T47D (cell line): ENCODE results near the gene THOC5.
A peak's percentile ranks its signal among the peaks of the same experiment; 100 is the strongest.

Source experiments
- DNase-seq, 2 experiments: peaks; one replicate each; pipeline versions ENCODE4 v3.0.0 to v3.0.0-alpha.2; 2011 to 2012; ENCODE audit warnings: low read depth in 1 of 2, low spot score in 1 of 2
- JUND ChIP-seq: IDR thresholded peaks from 2 replicates; pipeline ENCODE4 v1.6.1; 2012; ENCODE audit warnings: low read depth
- in situ Hi-C: cut with HindIII; loops from 2 replicates; pipeline ENCODE4 v1.10.0; 2016; ENCODE audit warnings: low sequenced_read_pairs, low pct_unique_long_range_greater_than_20kb

Gene THOC5

DNA sequence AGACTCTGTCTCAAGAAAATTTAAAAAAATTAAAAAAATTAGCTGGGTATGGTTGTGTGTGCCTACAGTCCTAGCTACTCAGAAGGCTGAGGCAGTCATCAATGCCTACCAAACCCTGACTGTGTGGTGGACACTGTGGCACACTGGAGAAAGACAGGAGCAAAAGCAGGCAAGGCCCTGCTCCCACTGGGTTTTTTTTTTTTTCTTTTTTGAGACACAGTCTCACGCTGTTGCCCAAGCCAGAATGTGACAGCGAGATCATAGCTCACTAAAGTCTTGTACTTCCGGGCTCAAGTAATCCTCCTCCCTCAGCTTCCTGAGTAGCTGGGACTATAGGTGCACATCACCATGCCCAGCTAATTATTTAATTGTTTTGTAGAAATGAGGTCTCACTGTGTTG lies 68.9 kb downstream of the THOC5 start:
- no peak for TF ChIP-seq JUND
- DNase-seq: no peak
- in situ Hi-C loops: no loop called here

DNA sequence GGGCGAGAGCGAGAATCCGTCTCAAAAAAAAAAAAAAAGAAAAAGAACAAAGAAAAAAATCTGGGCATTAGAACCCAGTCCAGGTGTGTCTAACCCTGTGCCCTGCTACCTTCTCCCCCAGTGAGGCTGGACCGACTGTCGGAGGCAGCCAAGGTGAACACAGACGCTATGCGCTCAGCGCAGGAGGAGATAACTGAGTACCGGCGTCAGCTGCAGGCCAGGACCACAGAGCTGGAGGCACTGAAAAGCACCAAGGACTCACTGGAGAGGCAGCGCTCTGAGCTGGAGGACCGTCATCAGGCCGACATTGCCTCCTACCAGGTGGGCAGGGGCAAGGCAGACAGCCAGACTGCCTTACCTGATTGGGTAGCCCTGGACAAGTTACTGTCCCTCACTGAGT lies 70.3 kb downstream of the THOC5 start:
- TF ChIP-seq JUND: no peak
- DNase-seq: no peak
- in situ Hi-C loops: no loop called here

DNA sequence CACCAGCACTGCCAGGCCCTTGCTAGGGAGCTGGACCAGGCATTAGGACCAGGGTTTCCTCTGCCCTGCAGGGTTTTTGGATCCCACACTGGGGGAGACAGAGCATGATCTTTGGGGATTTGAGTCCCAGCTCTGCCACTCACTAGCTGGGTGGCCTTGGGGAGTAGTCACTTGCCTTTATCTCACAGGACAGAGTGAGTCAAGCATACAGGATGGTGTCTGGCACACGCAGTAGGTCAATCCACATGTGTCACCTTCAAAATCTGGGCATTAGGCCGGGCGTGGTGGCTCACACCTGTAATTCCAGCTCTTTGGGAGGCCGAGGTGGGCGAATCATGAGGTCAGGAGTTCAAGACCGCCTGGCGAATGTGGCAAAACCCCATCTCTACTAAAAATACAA lies 70.8 kb downstream of the THOC5 start:
- DNase-seq: no peak
- TF ChIP-seq JUND: no peak
- in situ Hi-C loops: no loop called here

DNA sequence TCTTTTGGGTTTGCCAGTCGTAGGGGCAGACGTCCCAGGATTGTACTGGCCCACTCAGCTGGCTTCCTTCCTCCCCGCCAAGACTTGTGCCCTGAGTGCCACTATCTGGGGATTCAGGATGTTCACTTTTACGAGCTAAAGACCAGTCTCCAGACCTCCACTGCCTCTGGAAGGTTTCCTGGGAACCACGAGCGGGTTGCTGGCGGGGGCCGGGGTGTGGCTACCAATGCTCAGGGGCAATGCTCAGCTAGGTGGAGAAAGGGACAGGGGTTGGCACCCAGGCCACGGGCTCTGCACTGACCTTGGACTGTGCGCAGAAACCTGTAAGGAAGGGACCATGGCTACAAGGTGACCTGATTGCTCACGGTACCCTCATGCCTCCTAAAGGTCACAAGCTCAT lies 71.3 kb downstream of the THOC5 start:
- in situ Hi-C loops: no loop called here

DNA sequence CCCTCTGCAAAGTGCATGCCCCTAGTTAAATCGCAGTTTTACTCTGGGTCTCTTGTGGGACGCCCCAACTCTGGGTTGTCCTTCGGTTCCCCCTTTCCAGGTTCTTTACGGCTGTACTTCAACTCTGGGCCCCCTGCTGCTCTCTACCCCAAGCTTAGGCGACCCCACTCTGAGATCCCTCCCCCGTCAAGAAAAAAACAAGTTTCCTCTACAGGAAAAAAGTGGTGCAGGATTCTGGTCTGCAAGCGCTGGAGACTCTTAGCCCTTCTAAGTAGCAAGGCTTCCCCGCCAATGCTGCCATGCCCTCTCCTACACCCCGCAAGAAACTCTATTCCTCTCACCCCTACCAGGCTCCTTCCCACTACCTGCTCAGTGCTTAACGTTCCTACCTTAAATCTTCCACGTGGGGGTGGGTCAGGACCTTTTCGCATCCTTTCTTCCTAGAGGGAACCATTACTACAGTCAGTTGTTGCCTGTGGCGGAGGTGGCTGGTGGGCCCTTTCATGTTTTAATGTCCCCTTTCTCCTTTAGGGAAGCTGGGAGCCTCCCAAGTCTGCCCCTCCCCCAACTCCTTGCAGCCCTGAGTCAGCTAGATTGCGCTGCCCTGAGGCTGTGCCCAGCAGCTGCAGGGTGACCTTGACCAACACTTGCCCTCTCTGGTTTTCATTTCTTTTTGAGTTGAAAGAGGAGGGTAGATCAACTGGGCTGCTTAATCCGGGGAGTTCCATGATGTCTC lies 72.1 kb downstream of the THOC5 start:
- DNase-seq: no peak
- TF ChIP-seq JUND: no peak
- in situ Hi-C loops: no loop called here

More for the DNA sequence above, 71.3 kb downstream of the THOC5 start:
- no peak for DNase-seq
- no peak for TF ChIP-seq JUND

DNA sequence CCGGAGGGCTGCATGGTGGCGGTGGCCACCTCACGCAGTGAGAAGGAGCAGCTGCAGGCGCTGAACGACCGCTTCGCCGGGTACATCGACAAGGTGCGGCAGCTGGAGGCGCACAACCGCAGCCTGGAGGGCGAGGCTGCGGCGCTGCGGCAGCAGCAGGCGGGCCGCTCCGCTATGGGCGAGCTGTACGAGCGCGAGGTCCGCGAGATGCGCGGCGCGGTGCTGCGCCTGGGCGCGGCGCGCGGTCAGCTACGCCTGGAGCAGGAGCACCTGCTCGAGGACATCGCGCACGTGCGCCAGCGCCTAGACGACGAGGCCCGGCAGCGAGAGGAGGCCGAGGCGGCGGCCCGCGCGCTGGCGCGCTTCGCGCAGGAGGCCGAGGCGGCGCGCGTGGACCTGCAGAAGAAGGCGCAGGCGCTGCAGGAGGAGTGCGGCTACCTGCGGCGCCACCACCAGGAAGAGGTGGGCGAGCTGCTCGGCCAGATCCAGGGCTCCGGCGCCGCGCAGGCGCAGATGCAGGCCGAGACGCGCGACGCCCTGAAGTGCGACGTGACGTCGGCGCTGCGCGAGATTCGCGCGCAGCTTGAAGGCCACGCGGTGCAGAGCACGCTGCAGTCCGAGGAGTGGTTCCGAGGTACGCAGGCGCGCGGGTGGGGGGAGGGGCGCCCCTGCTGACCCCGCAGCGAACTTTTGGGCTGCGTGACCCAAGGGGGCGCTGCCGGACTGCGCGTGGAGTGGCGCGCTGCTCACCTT lies 72.9 kb downstream of the THOC5 start:
- DNase-seq: no peak
- TF ChIP-seq JUND: no peak
- in situ Hi-C loops: no loop called here

DNA sequence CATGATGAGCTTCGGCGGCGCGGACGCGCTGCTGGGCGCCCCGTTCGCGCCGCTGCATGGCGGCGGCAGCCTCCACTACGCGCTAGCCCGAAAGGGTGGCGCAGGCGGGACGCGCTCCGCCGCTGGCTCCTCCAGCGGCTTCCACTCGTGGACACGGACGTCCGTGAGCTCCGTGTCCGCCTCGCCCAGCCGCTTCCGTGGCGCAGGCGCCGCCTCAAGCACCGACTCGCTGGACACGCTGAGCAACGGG lies 73.4 kb downstream of the THOC5 start:
- in situ Hi-C loops: no loop called here

DNA sequence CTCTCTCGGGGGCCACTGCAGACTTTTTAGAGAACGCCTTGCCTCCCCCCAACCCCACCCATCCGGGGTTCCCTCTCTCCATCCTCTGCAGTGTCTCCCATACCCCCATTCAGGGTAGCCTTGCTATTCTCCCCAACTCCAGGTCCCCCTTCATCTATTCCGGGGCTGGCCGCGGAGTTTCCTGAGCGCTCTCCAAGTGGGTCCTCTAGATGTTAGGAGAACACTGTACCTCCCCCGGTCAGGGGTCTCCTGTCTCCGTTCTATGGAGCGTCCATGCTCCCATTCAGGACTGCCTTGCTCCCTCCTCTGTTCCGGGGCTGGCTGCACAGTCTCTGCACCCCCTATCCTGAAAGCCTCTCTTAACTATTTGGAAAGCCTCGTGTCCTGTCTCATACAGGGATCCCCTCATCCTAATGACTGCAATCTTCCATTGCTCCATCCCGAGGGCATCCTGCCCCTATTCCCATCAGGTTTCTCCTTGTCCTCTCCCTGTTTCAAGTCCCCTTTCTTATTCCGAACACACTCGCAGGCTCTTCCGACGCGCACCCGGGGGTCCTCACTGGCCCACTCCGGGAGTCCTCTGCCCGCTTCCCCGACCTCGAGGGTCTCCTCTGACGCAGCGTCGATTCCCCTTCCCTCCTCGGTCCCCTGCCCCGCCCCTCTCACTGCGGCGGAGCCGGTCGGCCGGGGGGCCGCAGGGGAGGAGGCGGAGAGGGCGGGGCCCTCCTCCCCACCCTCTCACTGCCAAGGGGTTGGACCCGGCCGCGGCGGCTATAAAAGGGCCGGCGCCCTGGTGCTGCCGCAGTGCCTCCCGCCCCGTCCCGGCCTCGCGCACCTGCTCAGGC lies 73.9 kb downstream of the THOC5 start, which contains the start of gene NEFH:
TSS of gene NEFH (plus strand) at position 802 of the 845 bp plus-strand sequence. CDS start 45 bp downstream, outside the sequence.
- no peak for TF ChIP-seq JUND
- in situ Hi-C loops: no loop called here
- peak in 1 of 2 experiments; percentile 32 for DNase-seq

More for the DNA sequence above, 73.4 kb downstream of the THOC5 start:
- TF ChIP-seq JUND: no peak
- no peak for DNase-seq

DNA sequence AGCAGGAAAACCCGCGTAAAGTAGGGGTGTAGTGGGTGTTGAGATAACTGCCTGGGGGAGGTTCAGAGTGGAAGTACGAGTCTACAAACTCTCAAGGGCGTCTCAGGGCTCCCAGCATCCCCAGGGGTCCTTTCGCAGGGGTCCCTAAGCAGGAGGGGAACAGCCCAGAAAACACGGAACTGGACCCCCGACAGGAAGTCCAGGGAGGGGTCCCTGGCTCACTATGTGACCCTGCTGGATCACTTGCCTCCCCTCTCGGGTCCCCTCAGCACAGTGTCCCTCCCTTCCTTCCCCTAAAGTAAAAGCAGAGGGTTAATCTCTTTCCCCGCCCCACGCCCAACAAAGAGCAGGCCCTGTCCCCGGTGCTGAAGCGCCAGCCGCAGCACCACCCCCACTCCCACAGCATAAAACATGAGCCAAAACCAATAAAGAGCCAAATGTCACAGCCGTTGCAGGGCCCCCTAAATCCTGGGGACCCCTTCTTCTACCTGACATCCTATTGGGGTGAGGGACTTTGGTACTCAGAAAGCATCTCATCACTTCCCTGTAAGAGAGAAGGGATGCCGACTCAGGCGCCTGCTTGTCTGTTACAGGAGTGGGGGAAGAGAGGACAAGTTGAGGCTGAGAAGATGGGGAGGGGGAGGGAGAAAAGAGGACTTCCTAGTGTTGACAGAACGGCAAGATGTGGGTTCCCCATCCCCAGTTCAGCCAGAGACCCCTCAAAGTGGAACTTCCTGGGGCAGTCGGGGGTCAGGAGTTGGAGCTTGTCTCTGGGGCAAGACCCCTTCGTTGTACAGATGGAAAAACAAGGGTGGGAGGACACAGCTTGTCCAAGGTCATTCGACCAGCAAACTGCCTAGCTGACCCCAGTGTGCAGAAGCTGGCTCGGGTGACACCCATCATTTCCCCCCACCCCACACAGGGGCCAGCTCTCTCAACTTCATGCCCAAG lies 75.0 kb downstream of the THOC5 start:
- in situ Hi-C loops: no loop called here
- peak; percentile 48 to 89 for DNase-seq
- no peak for TF ChIP-seq JUND

DNA sequence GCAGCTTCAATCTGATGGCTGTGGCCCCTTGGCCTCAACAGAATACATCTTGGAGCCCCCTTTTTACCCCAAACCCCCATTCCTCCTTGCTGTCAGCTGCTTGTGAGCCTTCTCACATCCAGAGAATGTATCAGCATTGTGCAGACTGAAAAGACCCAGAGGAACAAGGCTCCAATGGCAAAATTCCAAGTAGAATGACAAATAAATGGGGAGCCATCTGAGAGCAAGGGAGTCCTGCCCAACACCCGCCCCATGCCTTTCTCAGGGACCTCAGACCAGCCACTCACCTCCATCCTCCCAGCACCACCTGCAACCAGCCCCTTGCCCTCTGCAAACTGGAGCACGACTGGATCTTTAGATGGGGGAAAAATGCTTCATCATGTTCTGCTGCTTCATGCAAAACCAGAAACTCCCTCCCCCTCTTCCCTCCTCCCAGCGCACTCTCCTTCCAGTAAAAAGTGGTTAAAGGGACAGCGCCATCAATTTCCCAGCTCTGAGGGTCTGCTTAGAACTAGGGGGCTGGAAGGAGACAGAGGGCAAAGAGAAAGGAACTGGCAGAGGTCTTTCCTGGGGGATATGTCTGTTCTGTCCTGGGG lies 75.7 kb downstream of the THOC5 start:
- no peak for TF ChIP-seq JUND
- in situ Hi-C loops: no loop called here
- DNase-seq: peak; percentile 31 to 43

DNA sequence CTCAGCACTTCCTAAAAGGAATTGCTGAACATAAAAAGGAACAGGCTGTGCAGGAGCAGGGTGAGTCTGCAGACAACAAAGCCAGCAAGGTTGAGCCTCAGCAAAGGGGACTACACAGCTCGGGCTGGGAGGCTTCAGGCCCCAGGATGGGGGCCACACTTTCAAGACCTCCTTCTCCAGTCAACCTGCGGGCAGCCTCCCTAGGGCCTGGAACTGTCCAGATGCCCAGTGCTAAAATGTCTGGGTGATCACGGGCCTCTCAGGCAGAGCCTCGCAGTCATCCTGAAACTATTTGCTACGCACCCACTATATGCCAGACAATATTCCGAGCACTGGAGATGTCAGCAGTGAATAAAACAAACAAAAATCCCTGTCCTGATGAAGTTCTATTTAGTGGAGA lies 77.4 kb downstream of the THOC5 start:
- TF ChIP-seq JUND: no peak
- in situ Hi-C loops: no loop called here
- DNase-seq: peak in 1 of 2 experiments; percentile 23

DNA sequence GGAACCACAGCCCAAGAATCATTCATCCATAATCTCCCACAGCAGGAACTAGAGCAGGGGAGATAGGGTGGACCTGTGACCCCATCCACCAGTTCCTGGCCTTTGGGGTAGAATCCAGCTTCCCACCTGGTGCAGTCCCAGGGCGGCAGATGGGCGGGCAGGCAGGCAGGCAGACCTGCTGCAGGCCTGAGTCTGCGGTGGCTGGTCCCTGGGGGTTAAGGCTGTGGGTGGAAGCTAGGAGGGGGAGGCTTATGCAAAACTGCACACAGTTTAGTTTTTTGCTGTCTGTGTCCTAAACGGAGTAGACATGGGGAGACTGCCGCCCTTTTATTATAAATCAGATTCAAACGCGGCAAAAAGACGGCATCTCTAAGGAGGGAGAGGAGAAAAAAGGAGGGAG lies 78.0 kb downstream of the THOC5 start:
- DNase-seq: no peak
- no peak for TF ChIP-seq JUND
- in situ Hi-C loops: no loop called here
